Measurements from ENCODE around the gene GLRX. TPM values are rescaled to one million over a fixed set of nuclear protein-coding genes. Genes with fewer than 3 reads are reported as not detected.

Gene GLRX
- total and polyA plus RNA-seq, 2 of the 13 experiments (the other 11 are each of a cell fraction or from before 2014, with no cell fraction given): 63.8 to 499 TPM

DNA sequence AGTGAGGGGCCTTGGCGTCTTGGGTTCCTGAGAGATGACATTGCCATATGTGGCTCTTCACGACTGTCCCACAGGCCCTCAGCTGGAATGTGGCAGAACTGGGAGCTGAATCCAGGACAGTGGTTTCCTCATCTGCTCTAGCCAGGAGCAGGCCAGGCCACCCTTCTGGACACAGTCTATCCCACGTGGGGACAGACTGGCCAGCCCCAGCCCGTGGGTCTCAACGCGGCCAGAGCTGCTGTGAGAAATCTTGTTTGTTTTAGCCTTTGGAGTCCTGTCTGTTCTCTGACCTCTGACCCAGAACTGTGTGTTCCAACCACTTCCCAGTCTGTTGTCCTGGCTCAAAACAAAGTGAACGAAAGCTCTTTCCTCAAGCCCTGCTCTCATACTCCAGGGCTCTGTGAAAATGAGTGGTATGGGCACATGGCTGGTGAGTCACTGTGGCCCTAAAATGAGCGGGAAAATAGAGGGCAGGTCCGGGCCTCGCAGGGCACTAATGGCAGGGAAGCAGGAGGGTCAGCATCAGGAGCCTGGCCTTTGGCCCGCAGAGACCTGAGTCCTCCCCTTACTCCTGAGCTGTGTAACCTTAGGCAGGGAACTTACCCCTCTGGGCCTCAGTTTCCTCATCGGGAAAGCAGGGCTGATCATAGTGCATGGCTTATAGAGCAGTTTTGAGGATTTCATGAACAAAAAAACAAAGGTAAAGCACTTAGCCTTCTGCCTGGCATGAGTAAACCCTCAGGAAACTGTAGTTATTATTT is 34.8 kb upstream of the GLRX start (continued):
- TF ChIP-seq, protein P1, sequence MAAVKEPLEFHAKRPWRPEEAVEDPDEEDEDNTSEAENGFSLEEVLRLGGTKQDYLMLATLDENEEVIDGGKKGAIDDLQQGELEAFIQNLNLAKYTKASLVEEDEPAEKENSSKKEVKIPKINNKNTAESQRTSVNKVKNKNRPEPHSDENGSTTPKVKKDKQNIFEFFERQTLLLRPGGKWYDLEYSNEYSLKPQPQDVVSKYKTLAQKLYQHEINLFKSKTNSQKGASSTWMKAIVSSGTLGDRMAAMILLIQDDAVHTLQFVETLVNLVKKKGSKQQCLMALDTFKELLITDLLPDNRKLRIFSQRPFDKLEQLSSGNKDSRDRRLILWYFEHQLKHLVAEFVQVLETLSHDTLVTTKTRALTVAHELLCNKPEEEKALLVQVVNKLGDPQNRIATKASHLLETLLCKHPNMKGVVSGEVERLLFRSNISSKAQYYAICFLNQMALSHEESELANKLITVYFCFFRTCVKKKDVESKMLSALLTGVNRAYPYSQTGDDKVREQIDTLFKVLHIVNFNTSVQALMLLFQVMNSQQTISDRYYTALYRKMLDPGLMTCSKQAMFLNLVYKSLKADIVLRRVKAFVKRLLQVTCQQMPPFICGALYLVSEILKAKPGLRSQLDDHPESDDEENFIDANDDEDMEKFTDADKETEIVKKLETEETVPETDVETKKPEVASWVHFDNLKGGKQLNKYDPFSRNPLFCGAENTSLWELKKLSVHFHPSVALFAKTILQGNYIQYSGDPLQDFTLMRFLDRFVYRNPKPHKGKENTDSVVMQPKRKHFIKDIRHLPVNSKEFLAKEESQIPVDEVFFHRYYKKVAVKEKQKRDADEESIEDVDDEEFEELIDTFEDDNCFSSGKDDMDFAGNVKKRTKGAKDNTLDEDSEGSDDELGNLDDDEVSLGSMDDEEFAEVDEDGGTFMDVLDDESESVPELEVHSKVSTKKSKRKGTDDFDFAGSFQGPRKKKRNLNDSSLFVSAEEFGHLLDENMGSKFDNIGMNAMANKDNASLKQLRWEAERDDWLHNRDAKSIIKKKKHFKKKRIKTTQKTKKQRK (IDR thresholded peaks at IDR 0.05; ENCODE audit: low read length): no peak
- TF ChIP-seq PCBP2 (optimal IDR thresholded peaks at IDR 0.05; ENCODE audit: low read depth, low read length, poor library complexity, severe bottlenecking) (no peak), ZIK1 (CRISPR knock-in tag; IDR thresholded peaks at IDR 0.05; ENCODE audit: borderline replicate concordance, low read depth) (peak; percentile 94), ZNF761 (CRISPR knock-in tag; conservative IDR thresholded peaks at IDR 0.05) (0 out of 2 replicates have a peak, but pooled peaks have one; percentile 71), XRCC5 (optimal IDR thresholded peaks at IDR 0.05; ENCODE audit: low read length) (peak; percentile 38), ZNF747 (CRISPR knock-in tag; IDR thresholded peaks at IDR 0.05; ENCODE audit: borderline replicate concordance) (peak; percentile 91; the same call in 1 of the 2 replicates), MED13 (CRISPR knock-in tag; IDR thresholded peaks at IDR 0.05) (no peak), KLF16 (CRISPR knock-in tag; IDR thresholded peaks at IDR 0.05) (peak in 1 of 2 experiments; percentile 75; a peak in 2 of 4 replicates), MIXL1 (CRISPR knock-in tag; IDR thresholded peaks at IDR 0.05) (no peak), ZNF34 (CRISPR knock-in tag; IDR thresholded peaks at IDR 0.05; ENCODE audit: borderline replicate concordance) (no peak)
- TF ChIP-seq, protein P2, sequence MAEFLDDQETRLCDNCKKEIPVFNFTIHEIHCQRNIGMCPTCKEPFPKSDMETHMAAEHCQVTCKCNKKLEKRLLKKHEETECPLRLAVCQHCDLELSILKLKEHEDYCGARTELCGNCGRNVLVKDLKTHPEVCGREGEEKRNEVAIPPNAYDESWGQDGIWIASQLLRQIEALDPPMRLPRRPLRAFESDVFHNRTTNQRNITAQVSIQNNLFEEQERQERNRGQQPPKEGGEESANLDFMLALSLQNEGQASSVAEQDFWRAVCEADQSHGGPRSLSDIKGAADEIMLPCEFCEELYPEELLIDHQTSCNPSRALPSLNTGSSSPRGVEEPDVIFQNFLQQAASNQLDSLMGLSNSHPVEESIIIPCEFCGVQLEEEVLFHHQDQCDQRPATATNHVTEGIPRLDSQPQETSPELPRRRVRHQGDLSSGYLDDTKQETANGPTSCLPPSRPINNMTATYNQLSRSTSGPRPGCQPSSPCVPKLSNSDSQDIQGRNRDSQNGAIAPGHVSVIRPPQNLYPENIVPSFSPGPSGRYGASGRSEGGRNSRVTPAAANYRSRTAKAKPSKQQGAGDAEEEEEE (CRISPR knock-in tag; IDR thresholded peaks at IDR 0.05; ENCODE audit: borderline replicate concordance): no peak; the same call in 1 of the 2 replicates
- TF ChIP-seq, protein P3, sequence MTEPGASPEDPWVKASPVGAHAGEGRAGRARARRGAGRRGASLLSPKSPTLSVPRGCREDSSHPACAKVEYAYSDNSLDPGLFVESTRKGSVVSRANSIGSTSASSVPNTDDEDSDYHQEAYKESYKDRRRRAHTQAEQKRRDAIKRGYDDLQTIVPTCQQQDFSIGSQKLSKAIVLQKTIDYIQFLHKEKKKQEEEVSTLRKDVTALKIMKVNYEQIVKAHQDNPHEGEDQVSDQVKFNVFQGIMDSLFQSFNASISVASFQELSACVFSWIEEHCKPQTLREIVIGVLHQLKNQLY (CRISPR knock-in tag; IDR thresholded peaks at IDR 0.05): peak; percentile 67; the same call in 1 of the 2 replicates
- TF ChIP-seq, protein P4, sequence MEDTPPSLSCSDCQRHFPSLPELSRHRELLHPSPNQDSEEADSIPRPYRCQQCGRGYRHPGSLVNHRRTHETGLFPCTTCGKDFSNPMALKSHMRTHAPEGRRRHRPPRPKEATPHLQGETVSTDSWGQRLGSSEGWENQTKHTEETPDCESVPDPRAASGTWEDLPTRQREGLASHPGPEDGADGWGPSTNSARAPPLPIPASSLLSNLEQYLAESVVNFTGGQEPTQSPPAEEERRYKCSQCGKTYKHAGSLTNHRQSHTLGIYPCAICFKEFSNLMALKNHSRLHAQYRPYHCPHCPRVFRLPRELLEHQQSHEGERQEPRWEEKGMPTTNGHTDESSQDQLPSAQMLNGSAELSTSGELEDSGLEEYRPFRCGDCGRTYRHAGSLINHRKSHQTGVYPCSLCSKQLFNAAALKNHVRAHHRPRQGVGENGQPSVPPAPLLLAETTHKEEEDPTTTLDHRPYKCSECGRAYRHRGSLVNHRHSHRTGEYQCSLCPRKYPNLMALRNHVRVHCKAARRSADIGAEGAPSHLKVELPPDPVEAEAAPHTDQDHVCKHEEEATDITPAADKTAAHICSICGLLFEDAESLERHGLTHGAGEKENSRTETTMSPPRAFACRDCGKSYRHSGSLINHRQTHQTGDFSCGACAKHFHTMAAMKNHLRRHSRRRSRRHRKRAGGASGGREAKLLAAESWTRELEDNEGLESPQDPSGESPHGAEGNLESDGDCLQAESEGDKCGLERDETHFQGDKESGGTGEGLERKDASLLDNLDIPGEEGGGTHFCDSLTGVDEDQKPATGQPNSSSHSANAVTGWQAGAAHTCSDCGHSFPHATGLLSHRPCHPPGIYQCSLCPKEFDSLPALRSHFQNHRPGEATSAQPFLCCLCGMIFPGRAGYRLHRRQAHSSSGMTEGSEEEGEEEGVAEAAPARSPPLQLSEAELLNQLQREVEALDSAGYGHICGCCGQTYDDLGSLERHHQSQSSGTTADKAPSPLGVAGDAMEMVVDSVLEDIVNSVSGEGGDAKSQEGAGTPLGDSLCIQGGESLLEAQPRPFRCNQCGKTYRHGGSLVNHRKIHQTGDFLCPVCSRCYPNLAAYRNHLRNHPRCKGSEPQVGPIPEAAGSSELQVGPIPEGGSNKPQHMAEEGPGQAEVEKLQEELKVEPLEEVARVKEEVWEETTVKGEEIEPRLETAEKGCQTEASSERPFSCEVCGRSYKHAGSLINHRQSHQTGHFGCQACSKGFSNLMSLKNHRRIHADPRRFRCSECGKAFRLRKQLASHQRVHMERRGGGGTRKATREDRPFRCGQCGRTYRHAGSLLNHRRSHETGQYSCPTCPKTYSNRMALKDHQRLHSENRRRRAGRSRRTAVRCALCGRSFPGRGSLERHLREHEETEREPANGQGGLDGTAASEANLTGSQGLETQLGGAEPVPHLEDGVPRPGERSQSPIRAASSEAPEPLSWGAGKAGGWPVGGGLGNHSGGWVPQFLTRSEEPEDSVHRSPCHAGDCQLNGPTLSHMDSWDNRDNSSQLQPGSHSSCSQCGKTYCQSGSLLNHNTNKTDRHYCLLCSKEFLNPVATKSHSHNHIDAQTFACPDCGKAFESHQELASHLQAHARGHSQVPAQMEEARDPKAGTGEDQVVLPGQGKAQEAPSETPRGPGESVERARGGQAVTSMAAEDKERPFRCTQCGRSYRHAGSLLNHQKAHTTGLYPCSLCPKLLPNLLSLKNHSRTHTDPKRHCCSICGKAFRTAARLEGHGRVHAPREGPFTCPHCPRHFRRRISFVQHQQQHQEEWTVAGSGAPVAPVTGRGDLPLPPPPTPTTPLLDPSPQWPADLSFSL (CRISPR knock-in tag; IDR thresholded peaks at IDR 0.05): no peak
- TF ChIP-seq, protein P5, sequence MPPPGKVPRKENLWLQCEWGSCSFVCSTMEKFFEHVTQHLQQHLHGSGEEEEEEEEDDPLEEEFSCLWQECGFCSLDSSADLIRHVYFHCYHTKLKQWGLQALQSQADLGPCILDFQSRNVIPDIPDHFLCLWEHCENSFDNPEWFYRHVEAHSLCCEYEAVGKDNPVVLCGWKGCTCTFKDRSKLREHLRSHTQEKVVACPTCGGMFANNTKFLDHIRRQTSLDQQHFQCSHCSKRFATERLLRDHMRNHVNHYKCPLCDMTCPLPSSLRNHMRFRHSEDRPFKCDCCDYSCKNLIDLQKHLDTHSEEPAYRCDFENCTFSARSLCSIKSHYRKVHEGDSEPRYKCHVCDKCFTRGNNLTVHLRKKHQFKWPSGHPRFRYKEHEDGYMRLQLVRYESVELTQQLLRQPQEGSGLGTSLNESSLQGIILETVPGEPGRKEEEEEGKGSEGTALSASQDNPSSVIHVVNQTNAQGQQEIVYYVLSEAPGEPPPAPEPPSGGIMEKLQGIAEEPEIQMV (CRISPR knock-in tag; IDR thresholded peaks at IDR 0.05; ENCODE audit: low read depth): peak; percentile 87

All from HepG2 (cell line).